H9 (cell line): ENCODE data around the gene NT5DC4. TPM values are rescaled to one million over a fixed set of nuclear protein-coding genes. Genes with fewer than 3 reads are reported as not detected.

Experiments
- DNase-seq: peaks from one replicate; pipeline ENCODE4 v3.0.0-alpha.2; 2017
- H2AFZ ChIP-seq: one replicate; pipeline ENCODE4 v1.6.1; 2013; ENCODE audit warnings: mild to moderate bottlenecking, low read length, control low read depth, moderate library complexity
- H2AK5ac ChIP-seq: 2 replicates; pipeline ENCODE4 v1.6.1; 2013; ENCODE audit warnings: low read length, control low read depth, mixed read lengths; ENCODE audit not compliant: insufficient read length
- H2BK120ac ChIP-seq: one replicate; pipeline ENCODE4 v1.6.1; 2013; ENCODE audit warnings: low read depth, mild to moderate bottlenecking, low read length, control low read depth, inconsistent platforms; ENCODE audit not compliant: poor library complexity, severe bottlenecking
- H2BK12ac ChIP-seq: 2 replicates; pipeline ENCODE4 v1.6.1; 2013; ENCODE audit warnings: low read length, control low read depth, mixed read lengths, low read depth; ENCODE audit not compliant: insufficient read length
- H2BK15ac ChIP-seq: 2 replicates; pipeline ENCODE4 v1.6.1; 2013; ENCODE audit warnings: low read depth, low read length, control low read depth
- H2BK20ac ChIP-seq: one replicate; pipeline ENCODE4 v1.6.1; 2013; ENCODE audit warnings: low read depth, mild to moderate bottlenecking, low read length, control low read depth, inconsistent platforms; ENCODE audit not compliant: poor library complexity, severe bottlenecking
- H2BK5ac ChIP-seq: 2 replicates; pipeline ENCODE4 v1.6.1; 2013; ENCODE audit warnings: low read length, control low read depth, mixed read lengths; ENCODE audit not compliant: insufficient read length
- H3K14ac ChIP-seq: 2 replicates; pipeline ENCODE4 v1.6.1; 2013; ENCODE audit warnings: low read length, control low read depth; ENCODE audit not compliant: insufficient read depth
- H3K18ac ChIP-seq: 2 replicates; pipeline ENCODE4 v1.6.1; 2013; ENCODE audit warnings: low read depth, mild to moderate bottlenecking, mixed read lengths, low read length, control low read depth; ENCODE audit not compliant: insufficient read length
- H3K23ac ChIP-seq: 2 replicates; pipeline ENCODE4 v1.6.1; 2013; ENCODE audit warnings: low read length, control low read depth, mixed read lengths, low read depth; ENCODE audit not compliant: insufficient read length
- H3K23me2 ChIP-seq: 2 replicates; pipeline ENCODE4 v1.6.1; 2013; ENCODE audit warnings: low read depth, mild to moderate bottlenecking, mixed read lengths, low read length, control low read depth; ENCODE audit not compliant: insufficient read length, poor library complexity, severe bottlenecking
- H3K27ac ChIP-seq: 2 replicates; pipeline ENCODE4 v1.5.1; 2013; ENCODE audit warnings: low read length, control low read depth, mixed read lengths, low read depth; ENCODE audit not compliant: insufficient read length
- H3K27me3 ChIP-seq: 2 replicates; pipeline ENCODE4 v1.6.1; 2013; ENCODE audit warnings: low read length, control low read depth, inconsistent platforms; ENCODE audit not compliant: insufficient read depth
- H3K4ac ChIP-seq: 2 replicates; pipeline ENCODE4 v1.6.1; 2013; ENCODE audit warnings: low read depth, mild to moderate bottlenecking, control low read depth, inconsistent platforms, low read length, moderate library complexity
- H3K4me1 ChIP-seq: 2 replicates; pipeline ENCODE4 v1.6.1; 2013; ENCODE audit warnings: low read length, control low read depth, inconsistent platforms; ENCODE audit not compliant: insufficient read depth
- H3K4me2 ChIP-seq: 2 replicates; pipeline ENCODE4 v1.6.1; 2013; ENCODE audit warnings: low read length, control low read depth, mixed read lengths; ENCODE audit not compliant: insufficient read length, insufficient read depth
- H3K56ac ChIP-seq: 2 replicates; pipeline ENCODE4 v1.6.1; 2013; ENCODE audit warnings: low read depth, mild to moderate bottlenecking, mixed read lengths, low read length, control low read depth; ENCODE audit not compliant: insufficient read length
- H3K79me1 ChIP-seq: 2 replicates; pipeline ENCODE4 v1.6.1; 2013; ENCODE audit warnings: low read depth, mild to moderate bottlenecking, moderate library complexity, low read length, control low read depth, inconsistent platforms; ENCODE audit not compliant: insufficient read depth, poor library complexity, severe bottlenecking
- H3K79me2 ChIP-seq: 2 replicates; pipeline ENCODE4 v1.6.1; 2013; ENCODE audit warnings: low read length, control low read depth, inconsistent platforms; ENCODE audit not compliant: insufficient read depth
- H3K9ac ChIP-seq: 2 replicates; pipeline ENCODE4 v1.6.1; 2013; ENCODE audit warnings: low read length, control low read depth, mixed read lengths; ENCODE audit not compliant: insufficient read length; ENCODE audit errors: extremely low read depth
- H3K9me3 ChIP-seq: one replicate; pipeline ENCODE4 v1.6.1; 2013; ENCODE audit warnings: low read depth, low read length, inconsistent platforms; ENCODE audit not compliant: control insufficient read depth
- H3T11ph ChIP-seq: one replicate; pipeline ENCODE4 v1.6.1; 2013; ENCODE audit warnings: mild to moderate bottlenecking, low read length, control low read depth, inconsistent platforms
- H4K20me1 ChIP-seq: one replicate; pipeline ENCODE4 v1.6.1; 2013; ENCODE audit not compliant: control insufficient read depth, insufficient read length, insufficient read depth
- H4K5ac ChIP-seq: 2 replicates; pipeline ENCODE4 v1.6.1; 2013; ENCODE audit warnings: low read depth, mild to moderate bottlenecking, mixed read lengths, low read length, control low read depth; ENCODE audit not compliant: insufficient read length
- H4K8ac ChIP-seq: replicated peaks from 2 replicates; pipeline ENCODE4 v1.6.1; 2013; ENCODE audit warnings: low read length, control low read depth, mixed read lengths, low read depth; ENCODE audit not compliant: insufficient read length
- H4K91ac ChIP-seq: 2 replicates; pipeline ENCODE4 v1.6.1; 2013; ENCODE audit warnings: low read depth, mild to moderate bottlenecking, moderate library complexity, mixed read lengths, low read length, control low read depth; ENCODE audit not compliant: insufficient read length
- H3K27ac Mint-ChIP-seq, 3 experiments: 2 replicates in 2 of 3; 3 replicates in 1 of 3; pipeline ENCODE4 v1.8.0; 2020 to 2021; ENCODE audit warnings: mixed read lengths in 3 of 3, mild to moderate bottlenecking in 1 of 3, moderate library complexity in 1 of 3
- H3K27me3 Mint-ChIP-seq: 2 replicates; pipeline ENCODE4 v1.8.0; 2021; ENCODE audit warnings: low read depth, mild to moderate bottlenecking, moderate library complexity, mixed read lengths
- H3K36me3 Mint-ChIP-seq, 3 experiments: 2 replicates in 2 of 3; 3 replicates in 1 of 3; pipeline ENCODE4 v1.8.0; 2020 to 2021; ENCODE audit warnings: low read depth in 3 of 3, mixed read lengths in 3 of 3; ENCODE audit not compliant: insufficient read depth in 1 of 3
- H3K4me1 Mint-ChIP-seq, 2 experiments: 2 replicates each; pipeline ENCODE4 v1.8.0; 2020; ENCODE audit warnings: mixed read lengths in 2 of 2
- H3K4me3 Mint-ChIP-seq, 2 experiments: 2 replicates in 1 of 2; 3 replicates in 1 of 2; pipeline ENCODE4 v1.8.0; 2020 to 2021; ENCODE audit warnings: mild to moderate bottlenecking in 2 of 2, mixed read lengths in 2 of 2, moderate library complexity in 1 of 2
- H3K9me3 Mint-ChIP-seq, 2 experiments: 2 replicates in 1 of 2; 3 replicates in 1 of 2; pipeline ENCODE4 v1.8.0; 2020; ENCODE audit warnings: mild to moderate bottlenecking in 2 of 2, mixed read lengths in 2 of 2, moderate library complexity in 1 of 2
- CTCF ChIP-seq: fragments of 200-600 bp; sonication (generic); conservative IDR thresholded peaks from 3 replicates; pipeline ENCODE4 v1.8.0; 2021; ENCODE audit warnings: antibody characterized with exemption, mild to moderate bottlenecking
- WGBS: extraction: QIAGEN DNeasy Blood & Tissue Kit; methylation state at CpG from one replicate; pipeline ENCODE4 v1.1.7; 2013; ENCODE audit warnings: missing lambda C conversion rate, low lambda C conversion rate, mixed read lengths; ENCODE audit not compliant: insufficient read length; ENCODE audit errors: extremely low coverage; 5-methylcytosine and 5-hydroxymethylcytosine counted together
- total RNA-seq: library from RNA; stranded (reverse); gene quantifications from 2 replicates; pipeline ENCODE4 v1.2.1, GENCODE V29; 2021

NT5DC4 gene
- total RNA-seq, 1 experiment from 2014 or later, result not detected

GRCh38 chr2:112718863-112719370 lies 1.9 kb upstream of the NT5DC4 start:
- H3K79me2 ChIP-seq, result no peaks in the 10 kb centered on the region; the same call in 1 of the 2 replicates
- H4K91ac ChIP-seq, result no peak overlapping the region
- Mint-ChIP-seq H3K4me1 (no peaks in the 10 kb centered on the region), H3K27me3 (no peaks in the 10 kb centered on the region; the same call in 1 of the 2 replicates), H3K4me3 (no peak overlapping the region), H3K36me3 (no peaks in the 10 kb centered on the region), H3K27ac (no peak overlapping the region), H3K9me3 (no peaks in the 10 kb centered on the region; a peak in 2 of 5 replicates)
- H3K79me1 ChIP-seq, result no peaks in the 10 kb centered on the region
- H3K9me3 ChIP-seq, result no peaks in the 10 kb centered on the region
- H3K4me1 ChIP-seq, result no peaks in the 10 kb centered on the region
- H2BK5ac ChIP-seq, result no peak overlapping the region
- H3K4ac ChIP-seq, result no peak overlapping the region
- no peak overlapping the region for H3K23ac ChIP-seq
- no peak overlapping the region for H2BK12ac ChIP-seq
- H3K27ac ChIP-seq, result no peak overlapping the region
- H3K14ac ChIP-seq, result no peak overlapping the region
- no peak overlapping the region for H2BK15ac ChIP-seq
- H4K8ac ChIP-seq, result no peak overlapping the region
- H3K18ac ChIP-seq, result no peak overlapping the region
- no peak for TF ChIP-seq CTCF
- no peaks in the 10 kb centered on the region for H3K23me2 ChIP-seq
- no peak overlapping the region for H2AFZ ChIP-seq
- no peak overlapping the region for H2BK120ac ChIP-seq
- no peak overlapping the region for H4K5ac ChIP-seq
- H2AK5ac ChIP-seq, result no peak overlapping the region
- H3K27me3 ChIP-seq, result no peaks in the 10 kb centered on the region
- no peak overlapping the region for H3K4me2 ChIP-seq
- no peaks in the 10 kb centered on the region for H4K20me1 ChIP-seq
- H2BK20ac ChIP-seq, result no peak overlapping the region
- no peak overlapping the region for H3T11ph ChIP-seq
- no CpG with 5 or more reads among the region's 12 CpGs for WGBS
- DNase-seq, result no peak
- no peak overlapping the region for H3K9ac ChIP-seq
- no peak overlapping the region for H3K56ac ChIP-seq
